ENCODE measurements around the gene KIAA0825.

KIAA0825 gene

DNA sequence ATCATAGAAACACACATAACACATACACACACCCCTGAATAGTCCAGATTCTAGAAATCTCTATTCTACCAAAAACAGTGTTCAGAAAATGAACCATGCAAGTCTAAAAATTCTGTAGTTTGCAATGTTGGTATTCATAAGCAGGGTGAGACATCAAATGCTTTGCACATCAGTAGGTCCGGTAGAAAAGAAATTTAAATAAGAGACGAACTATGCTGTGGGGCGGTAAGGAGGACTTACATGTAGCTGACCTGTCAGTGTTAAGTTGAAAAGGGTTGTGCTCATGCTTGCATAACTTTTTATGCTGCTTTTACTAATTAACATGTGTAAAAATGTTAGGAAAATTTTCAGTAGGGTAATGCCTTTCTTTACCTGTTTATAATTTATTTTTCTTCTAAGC, 409.1 kb downstream of the KIAA0825 start:
- H3K27me3 ChIP-seq (ENCODE audit: control insufficient read depth in 2 of 2, insufficient read depth in 2 of 2, low read length in 2 of 2): no peaks in the 10 kb centered on the region
- no peaks in the 10 kb centered on the region for H3K4me1 ChIP-seq (ENCODE audit: control insufficient read depth in 2 of 2, insufficient read depth in 2 of 2, low read length in 2 of 2)
- H3K36me3 ChIP-seq (ENCODE audit: control insufficient read depth in 2 of 2, insufficient read depth in 2 of 2, low read length in 2 of 2): no peaks in the 10 kb centered on the region
- no peaks in the 10 kb centered on the region for H3K9me3 ChIP-seq (ENCODE audit: control insufficient read depth in 2 of 2, low read length in 2 of 2)
- H3K4me3 ChIP-seq (ENCODE audit: low read length in 2 of 2): no peak overlapping the region
- no peak overlapping the region for H3K27ac ChIP-seq (ENCODE audit: low read depth in 2 of 2, low read length in 2 of 2)
- H3K9ac ChIP-seq (ENCODE audit: low read depth in 1 of 2, low read length in 2 of 2): no peak overlapping the region

DNA sequence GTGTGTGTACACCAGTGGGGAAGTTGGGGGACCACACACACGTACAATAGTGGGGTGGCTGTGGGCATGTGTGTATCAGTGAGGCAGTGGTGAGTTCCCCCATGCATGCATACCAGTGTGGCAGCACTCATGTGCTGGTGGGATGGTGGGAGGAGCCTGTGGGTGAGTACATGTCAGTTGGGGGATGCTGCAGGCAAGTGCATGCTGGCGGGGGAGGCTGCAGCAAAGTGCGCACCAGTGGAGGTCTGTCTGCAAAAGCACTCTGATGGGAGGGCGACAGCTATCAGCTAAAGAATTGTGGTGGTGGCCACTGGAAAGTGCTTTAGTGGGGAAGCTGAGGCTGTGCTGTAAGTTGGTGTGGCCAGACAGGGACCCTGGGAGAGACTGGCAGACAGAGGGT, 418.8 kb downstream of the KIAA0825 start:
- Histone ChIP-seq H3K9ac (ENCODE audit: low read depth in 1 of 2, low read length in 2 of 2) (no peak overlapping the region), H3K27me3 (ENCODE audit: control insufficient read depth in 2 of 2, insufficient read depth in 2 of 2, low read length in 2 of 2) (no peaks in the 10 kb centered on the region), H3K9me3 (ENCODE audit: control insufficient read depth in 2 of 2, low read length in 2 of 2) (no peaks in the 10 kb centered on the region), H3K4me1 (ENCODE audit: control insufficient read depth in 2 of 2, insufficient read depth in 2 of 2, low read length in 2 of 2) (no peaks in the 10 kb centered on the region), H3K36me3 (ENCODE audit: control insufficient read depth in 2 of 2, insufficient read depth in 2 of 2, low read length in 2 of 2) (no peaks in the 10 kb centered on the region), H3K4me3 (ENCODE audit: low read length in 2 of 2) (no peak overlapping the region), H3K27ac (ENCODE audit: low read depth in 2 of 2, low read length in 2 of 2) (no peak overlapping the region)

DNA sequence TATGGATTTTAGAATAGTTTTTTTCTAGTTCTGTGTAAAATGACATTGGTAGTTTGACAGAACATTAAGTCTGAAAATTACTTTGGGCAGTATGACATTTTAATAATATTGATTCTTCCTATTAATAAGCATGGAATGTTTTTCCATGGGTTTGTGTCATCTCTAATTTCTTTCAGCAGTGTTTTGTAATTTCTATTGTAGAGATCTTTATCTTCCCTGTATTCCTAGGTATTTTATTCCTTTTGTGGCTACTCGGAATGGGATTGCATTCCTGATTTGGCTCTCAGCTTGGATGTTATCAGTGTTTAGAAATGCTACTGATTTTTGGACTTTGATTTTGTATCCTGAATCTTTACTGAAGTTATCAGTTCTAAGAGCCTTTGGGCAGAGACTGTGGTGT, 420.4 kb downstream of the KIAA0825 start:
- no peak overlapping the region for H3K9ac ChIP-seq (ENCODE audit: low read depth in 1 of 2, low read length in 2 of 2)
- no peak overlapping the region for H3K27ac ChIP-seq (ENCODE audit: low read depth in 2 of 2, low read length in 2 of 2)
- no peaks in the 10 kb centered on the region for H3K36me3 ChIP-seq (ENCODE audit: control insufficient read depth in 2 of 2, insufficient read depth in 2 of 2, low read length in 2 of 2)
- H3K9me3 ChIP-seq (ENCODE audit: control insufficient read depth in 2 of 2, low read length in 2 of 2): no peaks in the 10 kb centered on the region
- no peak overlapping the region for H3K4me3 ChIP-seq (ENCODE audit: low read length in 2 of 2)
- no peaks in the 10 kb centered on the region for H3K27me3 ChIP-seq (ENCODE audit: control insufficient read depth in 2 of 2, insufficient read depth in 2 of 2, low read length in 2 of 2)
- no peaks in the 10 kb centered on the region for H3K4me1 ChIP-seq (ENCODE audit: control insufficient read depth in 2 of 2, insufficient read depth in 2 of 2, low read length in 2 of 2)

DNA sequence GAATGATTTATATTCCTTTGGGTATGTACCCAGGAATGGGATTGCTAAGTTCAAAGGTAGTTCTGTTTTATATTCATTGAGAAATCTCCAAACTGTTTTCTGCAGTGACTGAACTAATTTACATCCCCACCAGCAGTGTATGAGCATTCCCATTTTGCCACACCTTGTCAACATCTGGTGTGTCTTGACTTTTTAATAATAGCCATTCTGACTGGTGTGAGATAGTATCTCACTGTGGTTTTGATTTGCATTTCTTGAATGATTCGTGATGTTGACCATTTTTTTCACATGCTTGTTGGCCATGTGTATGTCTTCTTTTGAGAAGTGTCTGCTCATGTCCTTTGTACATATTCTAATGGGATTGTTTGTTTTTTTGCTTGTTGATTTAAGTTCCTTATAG, 421.5 kb downstream of the KIAA0825 start:
- no peaks in the 10 kb centered on the region for H3K9me3 ChIP-seq (ENCODE audit: control insufficient read depth in 2 of 2, low read length in 2 of 2)
- no peaks in the 10 kb centered on the region for H3K4me1 ChIP-seq (ENCODE audit: control insufficient read depth in 2 of 2, insufficient read depth in 2 of 2, low read length in 2 of 2)
- H3K27ac ChIP-seq (ENCODE audit: low read depth in 2 of 2, low read length in 2 of 2): no peak overlapping the region

DNA sequence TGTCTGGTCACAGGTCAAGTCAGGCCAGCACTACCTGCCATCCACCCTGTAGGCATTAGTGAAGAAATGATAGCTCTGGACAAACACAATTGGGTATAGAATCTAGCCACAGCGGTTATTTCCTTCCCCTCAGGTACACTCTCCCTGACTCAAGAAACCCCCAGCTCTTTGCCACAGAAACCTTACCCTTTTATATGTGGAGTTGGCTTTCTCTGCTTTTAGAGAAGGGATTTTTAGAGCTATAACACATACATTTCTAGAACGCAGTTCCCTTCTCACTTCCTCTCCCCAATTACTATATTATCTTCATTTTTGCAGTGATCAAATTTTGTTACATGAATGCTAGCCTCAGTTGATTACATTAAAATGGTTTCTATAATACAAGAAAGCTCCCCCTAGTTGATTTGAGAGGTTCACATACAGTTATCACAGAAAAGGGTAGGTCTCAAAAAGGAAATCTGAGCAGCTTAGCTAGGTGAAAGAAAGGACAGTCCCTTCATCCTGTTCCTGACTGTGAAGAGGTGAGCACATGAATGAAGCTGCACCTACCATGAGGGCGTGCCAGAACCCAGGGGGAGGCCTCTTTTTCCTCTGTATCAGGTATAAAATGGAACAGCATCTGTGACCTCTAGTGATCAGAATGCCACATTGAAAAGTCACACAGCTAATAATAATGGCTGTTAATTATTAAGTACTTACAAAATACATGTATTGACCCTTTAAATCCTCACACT, 425.6 kb downstream of the KIAA0825 start:
- H3K27ac ChIP-seq (ENCODE audit: low read depth in 2 of 2, low read length in 2 of 2): no peak overlapping the region
- H3K36me3 ChIP-seq (ENCODE audit: control insufficient read depth in 2 of 2, insufficient read depth in 2 of 2, low read length in 2 of 2): no peaks in the 10 kb centered on the region
- no peaks in the 10 kb centered on the region for H3K27me3 ChIP-seq (ENCODE audit: control insufficient read depth in 2 of 2, insufficient read depth in 2 of 2, low read length in 2 of 2)

More for the DNA sequence above, 421.5 kb downstream of the KIAA0825 start:
- no peaks in the 10 kb centered on the region for H3K27me3 ChIP-seq (ENCODE audit: control insufficient read depth in 2 of 2, insufficient read depth in 2 of 2, low read length in 2 of 2)
- H3K4me3 ChIP-seq (ENCODE audit: low read length in 2 of 2): no peak overlapping the region
- no peak overlapping the region for H3K9ac ChIP-seq (ENCODE audit: low read depth in 1 of 2, low read length in 2 of 2)
- H3K36me3 ChIP-seq (ENCODE audit: control insufficient read depth in 2 of 2, insufficient read depth in 2 of 2, low read length in 2 of 2): no peaks in the 10 kb centered on the region

DNA sequence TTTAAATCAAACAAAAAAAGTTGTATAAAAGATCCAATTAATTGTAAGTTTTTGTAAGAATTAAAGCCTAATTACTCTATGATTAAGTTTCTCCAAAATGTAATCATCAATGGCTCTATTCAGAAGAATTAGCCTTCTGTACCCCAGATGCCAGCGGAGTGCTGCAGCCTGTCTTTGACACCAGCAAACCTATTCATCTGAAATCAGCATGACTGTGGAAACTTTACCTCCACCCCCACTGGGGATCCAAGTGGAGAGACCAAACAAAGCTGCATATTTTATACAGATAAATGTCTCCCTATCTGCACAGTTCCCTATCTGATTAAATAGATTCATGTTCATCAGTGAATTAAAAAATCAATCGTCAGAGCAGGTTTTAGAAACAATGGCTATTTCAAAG, 426.8 kb downstream of the KIAA0825 start:
- Histone ChIP-seq H3K27me3 (ENCODE audit: control insufficient read depth in 2 of 2, insufficient read depth in 2 of 2, low read length in 2 of 2) (no peaks in the 10 kb centered on the region), H3K27ac (ENCODE audit: low read depth in 2 of 2, low read length in 2 of 2) (no peak overlapping the region), H3K9ac (ENCODE audit: low read depth in 1 of 2, low read length in 2 of 2) (no peak overlapping the region), H3K4me3 (ENCODE audit: low read length in 2 of 2) (no peak overlapping the region), H3K9me3 (ENCODE audit: control insufficient read depth in 2 of 2, low read length in 2 of 2) (no peaks in the 10 kb centered on the region), H3K4me1 (ENCODE audit: control insufficient read depth in 2 of 2, insufficient read depth in 2 of 2, low read length in 2 of 2) (no peaks in the 10 kb centered on the region), H3K36me3 (ENCODE audit: control insufficient read depth in 2 of 2, insufficient read depth in 2 of 2, low read length in 2 of 2) (no peaks in the 10 kb centered on the region)

More for the DNA sequence above, 425.6 kb downstream of the KIAA0825 start:
- Histone ChIP-seq H3K4me3 (ENCODE audit: low read length in 2 of 2) (no peak overlapping the region), H3K9me3 (ENCODE audit: control insufficient read depth in 2 of 2, low read length in 2 of 2) (no peaks in the 10 kb centered on the region), H3K9ac (ENCODE audit: low read depth in 1 of 2, low read length in 2 of 2) (no peak overlapping the region), H3K4me1 (ENCODE audit: control insufficient read depth in 2 of 2, insufficient read depth in 2 of 2, low read length in 2 of 2) (no peaks in the 10 kb centered on the region)

DNA sequence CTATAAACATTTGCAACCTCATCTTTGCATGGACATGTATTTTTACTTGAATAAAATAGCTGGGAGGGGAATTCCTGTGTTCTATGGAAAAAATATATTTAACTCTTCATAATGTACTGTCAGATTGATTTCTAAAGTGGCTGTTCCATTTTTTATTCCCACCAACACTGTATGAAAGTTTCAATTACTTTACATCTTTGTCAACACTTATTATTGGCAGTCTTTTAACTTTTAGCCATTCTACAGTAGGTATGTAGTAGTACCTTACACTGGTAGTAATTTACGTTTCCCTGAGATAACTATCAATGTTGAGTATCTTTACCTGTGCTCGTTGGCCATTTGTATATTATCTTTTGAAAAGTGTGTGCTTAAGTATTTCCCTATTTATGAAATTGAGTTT, 429.7 kb downstream of the KIAA0825 start:
- Histone ChIP-seq H3K4me3 (ENCODE audit: low read length in 2 of 2) (no peak overlapping the region), H3K4me1 (ENCODE audit: control insufficient read depth in 2 of 2, insufficient read depth in 2 of 2, low read length in 2 of 2) (no peaks in the 10 kb centered on the region), H3K27me3 (ENCODE audit: control insufficient read depth in 2 of 2, insufficient read depth in 2 of 2, low read length in 2 of 2) (no peaks in the 10 kb centered on the region), H3K9me3 (ENCODE audit: control insufficient read depth in 2 of 2, low read length in 2 of 2) (no peaks in the 10 kb centered on the region), H3K9ac (ENCODE audit: low read depth in 1 of 2, low read length in 2 of 2) (no peak overlapping the region), H3K36me3 (ENCODE audit: control insufficient read depth in 2 of 2, insufficient read depth in 2 of 2, low read length in 2 of 2) (no peaks in the 10 kb centered on the region), H3K27ac (ENCODE audit: low read depth in 2 of 2, low read length in 2 of 2) (no peak overlapping the region)

DNA sequence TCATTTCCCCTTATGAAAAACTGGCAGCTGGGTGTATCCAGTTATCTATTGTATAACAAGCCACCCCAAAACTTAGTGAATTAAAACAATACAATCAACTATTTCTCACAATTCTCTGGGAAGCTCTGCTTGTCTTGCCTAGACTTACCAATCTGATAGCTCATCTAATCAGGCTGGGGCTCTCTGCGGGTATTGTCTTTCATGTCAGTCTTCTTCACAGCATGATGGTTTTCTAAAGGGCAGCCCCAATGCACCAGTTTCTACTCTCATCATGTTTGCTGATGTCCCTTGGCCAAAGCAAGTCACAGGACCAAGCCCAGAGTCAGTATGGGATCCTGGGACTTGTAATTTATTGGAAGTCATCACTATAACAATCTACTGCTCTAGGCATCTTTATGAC, 433.5 kb downstream of the KIAA0825 start:
- H3K9me3 ChIP-seq (ENCODE audit: control insufficient read depth in 2 of 2, low read length in 2 of 2): no peaks in the 10 kb centered on the region
- H3K4me3 ChIP-seq (ENCODE audit: low read length in 2 of 2): no peak overlapping the region
- H3K4me1 ChIP-seq (ENCODE audit: control insufficient read depth in 2 of 2, insufficient read depth in 2 of 2, low read length in 2 of 2): no peaks in the 10 kb centered on the region
- no peaks in the 10 kb centered on the region for H3K36me3 ChIP-seq (ENCODE audit: control insufficient read depth in 2 of 2, insufficient read depth in 2 of 2, low read length in 2 of 2)
- H3K9ac ChIP-seq (ENCODE audit: low read depth in 1 of 2, low read length in 2 of 2): no peak overlapping the region
- H3K27me3 ChIP-seq (ENCODE audit: control insufficient read depth in 2 of 2, insufficient read depth in 2 of 2, low read length in 2 of 2): no peaks in the 10 kb centered on the region
- H3K27ac ChIP-seq (ENCODE audit: low read depth in 2 of 2, low read length in 2 of 2): no peak overlapping the region

DNA sequence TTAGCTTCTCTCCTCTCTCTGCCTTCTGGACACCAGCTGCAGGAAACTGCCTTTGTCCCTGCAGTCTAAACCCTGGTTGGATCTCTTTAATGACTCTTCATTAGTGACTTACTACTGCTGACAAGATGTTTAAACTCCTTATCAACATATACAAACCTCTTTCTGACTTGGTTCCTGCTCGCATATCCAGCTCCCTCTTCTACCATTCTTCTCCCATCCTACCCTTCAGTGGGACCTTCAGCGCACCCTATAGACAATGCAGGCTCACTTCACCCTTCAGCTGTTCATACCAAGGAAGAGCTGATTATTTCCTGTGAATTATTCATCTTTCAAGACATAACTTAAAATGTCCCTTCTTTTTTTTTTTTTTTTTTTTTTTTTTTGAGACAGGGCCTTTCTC, 436.5 kb downstream of the KIAA0825 start:
- Histone ChIP-seq H3K36me3 (ENCODE audit: control insufficient read depth in 2 of 2, insufficient read depth in 2 of 2, low read length in 2 of 2) (no peaks in the 10 kb centered on the region), H3K27me3 (ENCODE audit: control insufficient read depth in 2 of 2, insufficient read depth in 2 of 2, low read length in 2 of 2) (no peaks in the 10 kb centered on the region), H3K4me3 (ENCODE audit: low read length in 2 of 2) (no peak overlapping the region), H3K27ac (ENCODE audit: low read depth in 2 of 2, low read length in 2 of 2) (no peak overlapping the region), H3K4me1 (ENCODE audit: control insufficient read depth in 2 of 2, insufficient read depth in 2 of 2, low read length in 2 of 2) (no peaks in the 10 kb centered on the region), H3K9ac (ENCODE audit: low read depth in 1 of 2, low read length in 2 of 2) (no peak overlapping the region), H3K9me3 (ENCODE audit: control insufficient read depth in 2 of 2, low read length in 2 of 2) (no peaks in the 10 kb centered on the region)

DNA sequence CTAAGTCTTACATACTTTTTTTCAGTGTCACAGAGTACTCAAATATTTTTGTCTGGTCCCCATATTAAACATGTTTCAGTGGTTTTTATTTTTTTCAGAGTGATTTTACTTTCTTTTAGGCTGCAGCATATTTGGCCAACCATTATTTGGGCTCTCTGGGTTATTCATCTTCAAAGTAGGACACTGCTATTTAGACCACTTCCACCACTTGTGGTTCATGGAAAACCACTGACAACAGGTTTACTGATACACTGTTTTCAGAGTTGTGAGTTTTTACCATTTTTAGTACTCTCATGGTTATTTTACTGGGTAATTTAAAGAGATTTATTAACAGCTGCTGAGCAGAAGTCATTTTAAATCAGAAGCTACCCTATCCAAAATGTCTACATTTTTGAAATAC, 437.6 kb downstream of the KIAA0825 start:
- H3K36me3 ChIP-seq (ENCODE audit: control insufficient read depth in 2 of 2, insufficient read depth in 2 of 2, low read length in 2 of 2): no peaks in the 10 kb centered on the region
- no peaks in the 10 kb centered on the region for H3K4me1 ChIP-seq (ENCODE audit: control insufficient read depth in 2 of 2, insufficient read depth in 2 of 2, low read length in 2 of 2)
- H3K27me3 ChIP-seq (ENCODE audit: control insufficient read depth in 2 of 2, insufficient read depth in 2 of 2, low read length in 2 of 2): no peaks in the 10 kb centered on the region
- no peak overlapping the region for H3K4me3 ChIP-seq (ENCODE audit: low read length in 2 of 2)
- no peaks in the 10 kb centered on the region for H3K9me3 ChIP-seq (ENCODE audit: control insufficient read depth in 2 of 2, low read length in 2 of 2)
- no peak overlapping the region for H3K27ac ChIP-seq (ENCODE audit: low read depth in 2 of 2, low read length in 2 of 2)
- H3K9ac ChIP-seq (ENCODE audit: low read depth in 1 of 2, low read length in 2 of 2): no peak overlapping the region

DNA sequence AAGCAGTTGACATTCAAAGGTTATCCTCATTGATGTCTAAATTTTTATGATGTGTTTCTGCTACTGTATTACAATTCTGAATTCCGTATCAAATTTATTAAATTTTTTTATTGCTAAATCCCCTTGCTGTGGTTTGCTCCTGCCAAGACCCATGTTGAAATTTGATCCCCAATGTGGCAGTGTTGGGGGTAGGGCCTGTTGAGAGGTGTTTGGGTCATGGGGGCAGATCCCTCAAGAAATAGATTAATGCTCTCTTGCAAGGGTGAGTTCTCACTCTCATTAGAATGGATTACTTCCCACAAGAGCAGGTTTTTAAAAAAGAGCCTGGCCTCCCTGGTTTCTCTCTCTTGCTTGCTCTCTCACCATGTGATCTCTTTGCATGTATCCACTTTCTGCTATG, 442.5 kb downstream of the KIAA0825 start:
- no peaks in the 10 kb centered on the region for H3K27me3 ChIP-seq (ENCODE audit: control insufficient read depth in 2 of 2, insufficient read depth in 2 of 2, low read length in 2 of 2)
- H3K4me3 ChIP-seq (ENCODE audit: low read length in 2 of 2): no peak overlapping the region
- no peak overlapping the region for H3K9ac ChIP-seq (ENCODE audit: low read depth in 1 of 2, low read length in 2 of 2)

More for the DNA sequence above, 442.5 kb downstream of the KIAA0825 start:
- H3K27ac ChIP-seq (ENCODE audit: low read depth in 2 of 2, low read length in 2 of 2): no peak overlapping the region
- no peaks in the 10 kb centered on the region for H3K36me3 ChIP-seq (ENCODE audit: control insufficient read depth in 2 of 2, insufficient read depth in 2 of 2, low read length in 2 of 2)
- H3K9me3 ChIP-seq (ENCODE audit: control insufficient read depth in 2 of 2, low read length in 2 of 2): no peaks in the 10 kb centered on the region
- no peaks in the 10 kb centered on the region for H3K4me1 ChIP-seq (ENCODE audit: control insufficient read depth in 2 of 2, insufficient read depth in 2 of 2, low read length in 2 of 2)
